OCI-LY7 (cell line): ENCODE results near the gene ADAM12. TPM values are rescaled to one million over a fixed set of nuclear protein-coding genes. Genes with fewer than 3 reads are reported as not detected.

Experiments used
- BruUV-seq: library from RNA; stranded (reverse); fragments of 400-500 nt; replicated peaks from 2 replicates; lab custom pipeline; 2021; lab: Mats Ljungman, UMichigan
- CTCF ChIA-PET: fragments of 300-600 bp; sonication (Branson Sonifier 250); formaldehyde crosslinking; loops from one replicate; lab custom pipeline; 2022; ENCODE audit warnings: antibody characterized with exemption; ENCODE audit not compliant: unreplicated experiment; lab: Charles Lee
- POLR2A ChIA-PET: fragments of 300-600 bp; sonication (Branson Sonifier 250); formaldehyde crosslinking; loops from one replicate; lab custom pipeline; 2022; ENCODE audit warnings: antibody characterized with exemption; lab: Charles Lee
- DNase-seq: peaks from one replicate; pipeline ENCODE4 v3.0.0-alpha.2; 2015; ENCODE audit warnings: low spot score
- H2AFZ ChIP-seq: fragments of 200-600 bp; sonication (generic), shearing (Covaris generic); 2 replicates; pipeline ENCODE4 v1.6.1; 2014; ENCODE audit warnings: mild to moderate bottlenecking, antibody characterized with exemption, low read length, moderate library complexity
- H3K27ac ChIP-seq: fragments of 200-600 bp; sonication (generic); 2 replicates; pipeline ENCODE4 v1.5.1; 2014; ENCODE audit warnings: mixed run types, low read depth, mild to moderate bottlenecking, moderate library complexity, low read length, inconsistent platforms; ENCODE audit not compliant: poor library complexity, severe bottlenecking
- H3K36me3 ChIP-seq: fragments of 200-600 bp; sonication (generic); 2 replicates; pipeline ENCODE4 v1.6.1; 2014; ENCODE audit warnings: mild to moderate bottlenecking, antibody characterized with exemption, low read length, moderate library complexity, mixed read lengths; ENCODE audit not compliant: insufficient read depth
- H3K4me1 ChIP-seq: fragments of 200-600 bp; sonication (generic); 2 replicates; pipeline ENCODE4 v1.5.1; 2014; ENCODE audit warnings: mild to moderate bottlenecking, low read length; ENCODE audit not compliant: insufficient read depth, poor library complexity, severe bottlenecking
- H3K4me2 ChIP-seq: fragments of 200-600 bp; sonication (generic); 2 replicates; pipeline ENCODE4 v1.6.1; 2014; ENCODE audit warnings: mild to moderate bottlenecking, low read length
- H3K4me3 ChIP-seq: fragments of 200-600 bp; sonication (generic); 2 replicates; pipeline ENCODE4 v1.5.1; 2014; ENCODE audit warnings: mild to moderate bottlenecking, low read depth, low read length; ENCODE audit not compliant: poor library complexity, severe bottlenecking
- H3K79me2 ChIP-seq: fragments of 200-600 bp; sonication (generic); 2 replicates; pipeline ENCODE4 v1.6.1; 2016; ENCODE audit warnings: low read depth, mild to moderate bottlenecking, low read length, moderate library complexity, mixed read lengths; ENCODE audit not compliant: insufficient read depth
- H3K9me2 ChIP-seq: fragments of 200-600 bp; sonication (generic); 2 replicates; pipeline ENCODE4 v1.6.1; 2016; ENCODE audit warnings: mild to moderate bottlenecking, low read length, mixed read lengths; ENCODE audit not compliant: insufficient read depth
- H3K9me3 ChIP-seq: fragments of 200-600 bp; sonication (generic); 2 replicates; pipeline ENCODE4 v1.6.1; 2014; ENCODE audit warnings: mild to moderate bottlenecking, mixed run types, low read length, mixed read lengths
- H4K20me1 ChIP-seq: fragments of 200-600 bp; sonication (generic); 2 replicates; pipeline ENCODE4 v1.6.1; 2014; ENCODE audit warnings: mild to moderate bottlenecking, antibody characterized with exemption, low read length, moderate library complexity, mixed read lengths; ENCODE audit not compliant: insufficient read depth
- CTCF ChIP-seq: fragments of 200-600 bp; sonication (generic); conservative IDR thresholded peaks from 2 replicates; pipeline ENCODE4 v1.5.1; 2014; ENCODE audit warnings: mild to moderate bottlenecking, antibody characterized with exemption, low read length, moderate library complexity, mixed read lengths
- EZH2phosphoT487 ChIP-seq: fragments of 200-600 bp; sonication (generic); IDR thresholded peaks from 2 replicates; pipeline ENCODE4 v1.6.1; 2018; ENCODE audit warnings: low read depth, borderline replicate concordance, mild to moderate bottlenecking, mixed run types, antibody characterized with exemption, low read length, moderate library complexity, mixed read lengths
- intact Hi-C: fragments of 100-400 bp; cut with micrococcal nuclease; formaldehyde crosslinking; loops from one replicate; pipeline ENCODE4 v1.10.0; 2022; ENCODE audit not compliant: unreplicated experiment
- total RNA-seq, 2 experiments: library from RNA; depleted of rRNA in 1 of 2; stranded (reverse); fragments of >200 nt in 1 of 2; shearing (Covaris generic) in 1 of 2; gene quantifications; 2 replicates each; pipeline ENCODE4 v1.2.3, GENCODE V29; 2014 to 2022

Gene ADAM12
- total RNA-seq, 2 experiments from 2014 or later: 0.06 TPM; not detected in 1

- H3K4me2 ChIP-seq: no peak overlapping the region
- intact Hi-C loops: no loop called here
- POLR2A ChIA-PET: no interaction called here
Measured at GRCh38 chr10:126094537-126094936, 293.7 kb downstream of the ADAM12 start.

GRCh38 chr10:126092366-126093215 is 295.7 kb downstream of the ADAM12 start:
- intact Hi-C loops: no loop called here
- Histone ChIP-seq H3K79me2 (no peaks in the 10 kb centered on the region), H3K9me3 (no peaks in the 10 kb centered on the region), H4K20me1 (no peaks in the 10 kb centered on the region), H3K4me3 (no peak overlapping the region), H3K36me3 (no peaks in the 10 kb centered on the region), H3K4me2 (no peak overlapping the region), H3K9me2 (no peaks in the 10 kb centered on the region), H3K27ac (no peak overlapping the region), H3K4me1 (no peaks in the 10 kb centered on the region), H2AFZ (no peak overlapping the region)
- no peak for TF ChIP-seq CTCF
- TF ChIP-seq EZH2phosphoT487: no peak
- CTCF ChIA-PET: no interaction called here
- BruUV-seq: no TSS peak
- POLR2A ChIA-PET: no interaction called here
- DNase-seq: no peak

More at GRCh38 chr10:126094537-126094936, 293.7 kb downstream of the ADAM12 start:
- BruUV-seq: no TSS peak
- no peaks in the 10 kb centered on the region for H3K36me3 ChIP-seq
- H2AFZ ChIP-seq: no peak overlapping the region
- H3K27ac ChIP-seq: no peak overlapping the region
- H3K79me2 ChIP-seq: no peaks in the 10 kb centered on the region
- H3K9me2 ChIP-seq: no peaks in the 10 kb centered on the region
- H3K4me3 ChIP-seq: no peak overlapping the region
- TF ChIP-seq CTCF (no peak), EZH2phosphoT487 (no peak)
- no peak for DNase-seq
- H4K20me1 ChIP-seq: no peaks in the 10 kb centered on the region
- no peaks in the 10 kb centered on the region for H3K9me3 ChIP-seq
- CTCF ChIA-PET: no interaction called here
- H3K4me1 ChIP-seq: no peaks in the 10 kb centered on the region
